Thyroid gland (tissue), 4 donors: Measurements from ENCODE around the gene ERLIN1.

Experiments
- POLR2A ChIP-seq, 2 donors: fragments of 450-650 bp; IDR thresholded peaks; one replicate each; pipeline ENCODE4 v1.6.1; 2017; ENCODE audit warnings: antibody characterized with exemption in 2 of 2, mild to moderate bottlenecking in 2 of 2, moderate library complexity in 1 of 2
- TF ChIP-seq, protein P1 (sequence below), 6 experiments: fragments of 200-600 bp in 3 of 6; fragments of 450-650 bp in 3 of 6; sonication (generic) in 3 of 6; IDR thresholded peaks; one replicate each; pipeline ENCODE4 v1.5.1; 2016 to 2019; ENCODE audit warnings: antibody characterized with exemption in 6 of 6, mild to moderate bottlenecking in 2 of 6, inconsistent platforms in 1 of 6, moderate library complexity in 1 of 6

DNA sequence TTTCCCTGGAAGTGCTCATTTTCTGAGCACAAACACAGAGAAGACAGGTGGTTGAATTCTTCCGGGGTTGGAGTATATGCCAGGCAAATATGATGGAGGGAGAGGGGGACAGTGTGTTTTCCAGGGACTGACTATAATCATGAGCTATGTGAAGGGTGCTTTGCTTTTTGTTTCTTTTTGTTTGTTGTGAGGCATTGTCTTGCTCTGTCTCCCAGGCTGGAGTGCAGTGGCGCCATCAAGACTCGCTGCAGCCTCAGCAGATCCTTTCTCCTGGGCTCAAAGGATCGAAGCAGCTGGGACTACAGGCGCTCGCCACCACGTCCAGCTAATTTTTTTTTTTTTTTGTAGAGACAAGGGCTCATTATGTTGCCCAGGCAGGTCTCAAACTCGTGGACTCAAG is 56.9 kb downstream of the ERLIN1 start:
- no peak for TF ChIP-seq POLR2A (IDR thresholded peaks at IDR 0.05)
- TF ChIP-seq, protein P1, sequence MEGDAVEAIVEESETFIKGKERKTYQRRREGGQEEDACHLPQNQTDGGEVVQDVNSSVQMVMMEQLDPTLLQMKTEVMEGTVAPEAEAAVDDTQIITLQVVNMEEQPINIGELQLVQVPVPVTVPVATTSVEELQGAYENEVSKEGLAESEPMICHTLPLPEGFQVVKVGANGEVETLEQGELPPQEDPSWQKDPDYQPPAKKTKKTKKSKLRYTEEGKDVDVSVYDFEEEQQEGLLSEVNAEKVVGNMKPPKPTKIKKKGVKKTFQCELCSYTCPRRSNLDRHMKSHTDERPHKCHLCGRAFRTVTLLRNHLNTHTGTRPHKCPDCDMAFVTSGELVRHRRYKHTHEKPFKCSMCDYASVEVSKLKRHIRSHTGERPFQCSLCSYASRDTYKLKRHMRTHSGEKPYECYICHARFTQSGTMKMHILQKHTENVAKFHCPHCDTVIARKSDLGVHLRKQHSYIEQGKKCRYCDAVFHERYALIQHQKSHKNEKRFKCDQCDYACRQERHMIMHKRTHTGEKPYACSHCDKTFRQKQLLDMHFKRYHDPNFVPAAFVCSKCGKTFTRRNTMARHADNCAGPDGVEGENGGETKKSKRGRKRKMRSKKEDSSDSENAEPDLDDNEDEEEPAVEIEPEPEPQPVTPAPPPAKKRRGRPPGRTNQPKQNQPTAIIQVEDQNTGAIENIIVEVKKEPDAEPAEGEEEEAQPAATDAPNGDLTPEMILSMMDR (IDR thresholded peaks at IDR 0.05): no peak
